NK-92 (cell line): ENCODE measurements around the gene KRT40.

Source experiments
- DNase-seq: peaks from one replicate; lab custom pipeline; 2025; ENCODE audit not compliant: unreplicated experiment; lab: John Stamatoyannopoulos, UW

KRT40 gene

GRCh38 chr17:40997361-40997760, 13.2 kb upstream of the KRT40 start:
- no peak for DNase-seq

GRCh38 chr17:40996829-40997228, 12.7 kb upstream of the KRT40 start:
- no peak for DNase-seq

GRCh38 chr17:40995116-40995515, 11.0 kb upstream of the KRT40 start:
- DNase-seq: no peak

GRCh38 chr17:40993839-40994238, 9.7 kb upstream of the KRT40 start, which contains the start of gene KRTAP3-3:
KRTAP3-3 (minus strand) TSS chr17:40994164; CDS start chr17:40994097, 67 bp downstream.
- no peak for DNase-seq

- no peak for DNase-seq
Observed at GRCh38 chr17:40993084-40993483, 9.0 kb upstream of the KRT40 start.

- no peak for DNase-seq
Observed at GRCh38 chr17:40992666-40993065, 8.5 kb upstream of the KRT40 start.

GRCh38 chr17:40986920-40987319, 2.8 kb upstream of the KRT40 start:
- no peak for DNase-seq

GRCh38 chr17:40981115-40981514, 3.0 kb downstream of the KRT40 start:
- DNase-seq: no peak

GRCh38 chr17:40980596-40980995, 3.5 kb downstream of the KRT40 start:
- no peak for DNase-seq

- DNase-seq: no peak
Observed at GRCh38 chr17:40980117-40980516, 4.0 kb downstream of the KRT40 start.

GRCh38 chr17:40978575-40979151, 5.5 kb downstream of the KRT40 start:
- no peak for DNase-seq

GRCh38 chr17:40975516-40975915, 8.6 kb downstream of the KRT40 start:
- no peak for DNase-seq

- DNase-seq: no peak
Observed at GRCh38 chr17:40974366-40974765, 9.8 kb downstream of the KRT40 start.

- no peak for DNase-seq
Observed at GRCh38 chr17:40967582-40967981, 16.5 kb downstream of the KRT40 start.

GRCh38 chr17:40966848-40967247, 17.3 kb downstream of the KRT40 start, which contains the start of gene KRT39:
KRT39 (minus strand) TSS chr17:40966948; CDS start chr17:40966856, 92 bp downstream.
- DNase-seq: no peak

GRCh38 chr17:40963838-40964237, 20.3 kb downstream of the KRT40 start:
- DNase-seq: no peak

GRCh38 chr17:40962059-40962561, 22.0 kb downstream of the KRT40 start:
- no peak for DNase-seq

- DNase-seq: no peak
Observed at GRCh38 chr17:40961591-40961990, 22.5 kb downstream of the KRT40 start.

- DNase-seq: no peak
Observed at GRCh38 chr17:40960144-40960543, 24.0 kb downstream of the KRT40 start.

GRCh38 chr17:40958086-40958953, 25.8 kb downstream of the KRT40 start:
- no peak for DNase-seq

GRCh38 chr17:40956401-40957254, 27.5 kb downstream of the KRT40 start:
- DNase-seq: no peak
